ENCODE results near the gene C2CD2L.

C2CD2L gene

DNA sequence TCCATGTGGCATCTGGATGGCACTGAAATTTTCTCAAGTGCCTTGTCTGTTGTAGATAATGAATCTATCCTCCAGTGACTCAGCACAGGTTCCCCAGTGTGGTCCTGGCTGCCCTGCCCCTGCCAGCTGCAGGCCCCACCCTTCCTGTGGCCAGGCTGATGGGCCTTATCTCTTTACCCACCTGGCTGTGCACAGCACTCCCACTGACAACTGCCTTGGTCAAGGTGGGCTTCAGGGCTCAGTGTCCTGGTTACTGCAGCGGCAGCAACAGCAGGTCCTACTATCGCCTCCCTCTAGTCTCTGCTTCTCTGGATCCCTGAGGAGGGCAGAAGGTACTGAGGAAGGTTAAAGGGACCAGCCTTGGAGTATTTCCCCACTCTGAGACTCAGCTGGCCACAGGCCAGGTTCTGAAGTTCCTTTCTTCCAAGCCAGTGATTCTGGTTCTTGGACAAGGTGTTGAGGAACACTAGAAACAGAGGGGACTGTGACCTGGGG lies 19.4 kb upstream of the C2CD2L start:
- TF ChIP-seq, protein P1, sequence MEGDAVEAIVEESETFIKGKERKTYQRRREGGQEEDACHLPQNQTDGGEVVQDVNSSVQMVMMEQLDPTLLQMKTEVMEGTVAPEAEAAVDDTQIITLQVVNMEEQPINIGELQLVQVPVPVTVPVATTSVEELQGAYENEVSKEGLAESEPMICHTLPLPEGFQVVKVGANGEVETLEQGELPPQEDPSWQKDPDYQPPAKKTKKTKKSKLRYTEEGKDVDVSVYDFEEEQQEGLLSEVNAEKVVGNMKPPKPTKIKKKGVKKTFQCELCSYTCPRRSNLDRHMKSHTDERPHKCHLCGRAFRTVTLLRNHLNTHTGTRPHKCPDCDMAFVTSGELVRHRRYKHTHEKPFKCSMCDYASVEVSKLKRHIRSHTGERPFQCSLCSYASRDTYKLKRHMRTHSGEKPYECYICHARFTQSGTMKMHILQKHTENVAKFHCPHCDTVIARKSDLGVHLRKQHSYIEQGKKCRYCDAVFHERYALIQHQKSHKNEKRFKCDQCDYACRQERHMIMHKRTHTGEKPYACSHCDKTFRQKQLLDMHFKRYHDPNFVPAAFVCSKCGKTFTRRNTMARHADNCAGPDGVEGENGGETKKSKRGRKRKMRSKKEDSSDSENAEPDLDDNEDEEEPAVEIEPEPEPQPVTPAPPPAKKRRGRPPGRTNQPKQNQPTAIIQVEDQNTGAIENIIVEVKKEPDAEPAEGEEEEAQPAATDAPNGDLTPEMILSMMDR (IDR thresholded peaks at IDR 0.05; ENCODE audit: control insufficient read depth, insufficient read depth, low read depth, low read length, missing control alignments): no peak
- no peak for DNase-seq (ENCODE audit: low read depth)
- no peak overlapping the region for H3K4me3 ChIP-seq (ENCODE audit: control insufficient read depth, low read depth, low read length)

DNA sequence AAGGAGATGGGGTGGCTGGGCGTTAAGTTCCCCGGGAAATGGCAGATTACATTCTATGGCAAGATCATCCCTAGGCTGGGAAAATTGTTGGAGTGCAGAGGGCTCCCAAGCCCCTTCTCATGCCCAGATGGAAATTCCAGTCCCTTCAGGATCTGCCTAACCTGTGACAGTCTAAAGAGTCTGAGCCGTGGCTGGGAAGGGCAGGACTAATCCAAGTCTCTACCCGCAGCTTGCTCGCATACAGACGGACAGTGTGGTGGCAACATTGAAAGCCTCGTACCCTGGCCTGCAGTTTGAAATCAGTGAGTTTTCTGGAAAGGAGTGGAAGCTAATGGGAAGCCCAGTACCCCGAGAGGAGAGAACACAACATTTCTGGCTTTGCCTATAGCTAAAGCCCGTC lies 18.7 kb upstream of the C2CD2L start:
- TF ChIP-seq, protein P1 (IDR thresholded peaks at IDR 0.05; ENCODE audit: control insufficient read depth, insufficient read depth, low read depth, low read length, missing control alignments): no peak
- no peak for DNase-seq (ENCODE audit: low read depth)
- no peak overlapping the region for H3K4me3 ChIP-seq (ENCODE audit: control insufficient read depth, low read depth, low read length)

DNA sequence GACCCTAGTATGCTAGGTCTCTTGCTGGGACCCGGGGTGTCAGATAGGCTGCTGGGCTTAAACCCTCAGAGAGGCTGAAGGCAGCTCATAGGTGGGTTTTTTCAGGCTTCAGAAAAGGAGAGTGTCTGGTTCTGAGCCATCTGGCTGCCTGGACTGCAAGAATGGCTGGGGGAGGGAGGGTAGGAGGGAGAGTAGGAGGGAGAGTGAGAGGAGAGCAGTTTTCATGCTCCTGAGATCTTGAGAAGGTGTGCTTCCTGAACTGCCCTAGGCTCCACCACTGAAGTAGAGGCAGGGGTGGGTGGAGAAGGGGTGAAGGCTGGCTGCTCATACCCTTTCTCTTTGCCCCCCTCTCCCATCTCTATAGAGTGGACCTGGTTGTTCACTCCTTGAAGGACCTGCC lies 17.8 kb upstream of the C2CD2L start:
- H3K4me3 ChIP-seq (ENCODE audit: control insufficient read depth, low read depth, low read length): no peak overlapping the region
- no peak for DNase-seq (ENCODE audit: low read depth)
- TF ChIP-seq, protein P1 (IDR thresholded peaks at IDR 0.05; ENCODE audit: control insufficient read depth, insufficient read depth, low read depth, low read length, missing control alignments): no peak

DNA sequence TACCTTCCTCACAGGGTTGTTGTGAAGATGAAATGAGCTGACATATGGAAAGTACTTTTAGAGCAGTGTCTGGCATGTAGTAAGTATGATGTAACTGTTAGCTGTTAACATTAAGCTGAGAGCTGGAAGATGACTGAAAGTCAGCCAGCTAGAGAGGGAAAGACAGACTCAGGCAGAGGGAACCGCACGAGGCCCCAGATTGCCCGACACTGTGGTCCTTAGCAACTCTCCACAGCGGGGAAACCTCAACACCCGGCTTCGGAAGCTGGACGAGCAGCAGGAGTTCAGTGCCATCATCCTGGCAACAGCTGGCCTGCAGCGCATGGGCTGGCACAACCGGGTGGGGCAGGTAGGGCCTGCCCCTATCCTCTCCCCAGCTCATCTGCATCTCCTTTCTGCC lies 16.0 kb upstream of the C2CD2L start:
- no peak overlapping the region for H3K4me3 ChIP-seq (ENCODE audit: control insufficient read depth, low read depth, low read length)
- no peak for DNase-seq (ENCODE audit: low read depth)
- TF ChIP-seq, protein P1 (IDR thresholded peaks at IDR 0.05; ENCODE audit: control insufficient read depth, insufficient read depth, low read depth, low read length, missing control alignments): no peak

DNA sequence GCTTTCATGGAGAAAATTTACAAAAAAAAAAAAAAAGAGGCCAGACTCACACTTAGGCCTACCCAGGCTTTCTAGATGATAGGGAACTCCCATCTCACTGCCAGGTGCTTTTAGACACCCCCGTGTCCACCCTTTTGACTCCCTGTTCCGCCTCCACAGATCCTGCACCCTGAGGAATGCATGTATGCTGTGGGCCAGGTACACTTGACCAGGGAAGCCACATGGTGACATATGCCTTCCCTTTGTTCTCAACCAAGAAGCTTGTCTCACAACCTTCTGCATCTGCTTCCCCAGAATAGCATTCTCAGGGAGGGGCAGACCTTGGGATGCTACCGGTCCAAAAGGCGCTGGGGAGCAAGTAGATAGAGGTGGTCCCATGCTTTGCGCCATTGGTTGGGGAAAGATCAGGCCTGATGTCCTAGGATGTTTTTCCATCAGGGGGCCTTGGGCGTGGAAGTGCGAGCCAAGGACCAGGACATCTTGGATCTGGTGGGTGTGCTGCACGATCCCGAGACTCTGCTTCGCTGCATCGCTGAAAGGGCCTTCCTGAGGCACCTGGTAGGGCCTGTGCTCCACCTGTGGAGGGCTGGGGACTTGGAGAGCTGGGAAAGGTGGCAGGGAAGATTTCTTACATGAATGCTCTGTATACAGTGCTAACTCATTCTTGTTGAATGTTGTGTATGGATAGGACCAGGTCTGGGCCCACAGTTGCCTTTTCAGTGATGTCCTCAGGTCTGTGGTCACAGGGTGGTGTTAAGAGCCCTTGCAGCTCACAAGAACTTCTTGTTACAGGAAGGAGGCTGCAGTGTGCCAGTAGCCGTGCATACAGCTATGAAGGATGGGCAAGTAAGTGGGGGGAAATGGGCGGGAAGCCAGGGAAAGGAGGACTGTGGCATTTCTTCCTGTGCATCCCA lies 14.9 kb upstream of the C2CD2L start:
- TF ChIP-seq, protein P1 (IDR thresholded peaks at IDR 0.05; ENCODE audit: control insufficient read depth, insufficient read depth, low read depth, low read length, missing control alignments): no peak
- H3K4me3 ChIP-seq (ENCODE audit: control insufficient read depth, low read depth, low read length): peak overlapping the region; percentile 90
- no peak for DNase-seq (ENCODE audit: low read depth)

DNA sequence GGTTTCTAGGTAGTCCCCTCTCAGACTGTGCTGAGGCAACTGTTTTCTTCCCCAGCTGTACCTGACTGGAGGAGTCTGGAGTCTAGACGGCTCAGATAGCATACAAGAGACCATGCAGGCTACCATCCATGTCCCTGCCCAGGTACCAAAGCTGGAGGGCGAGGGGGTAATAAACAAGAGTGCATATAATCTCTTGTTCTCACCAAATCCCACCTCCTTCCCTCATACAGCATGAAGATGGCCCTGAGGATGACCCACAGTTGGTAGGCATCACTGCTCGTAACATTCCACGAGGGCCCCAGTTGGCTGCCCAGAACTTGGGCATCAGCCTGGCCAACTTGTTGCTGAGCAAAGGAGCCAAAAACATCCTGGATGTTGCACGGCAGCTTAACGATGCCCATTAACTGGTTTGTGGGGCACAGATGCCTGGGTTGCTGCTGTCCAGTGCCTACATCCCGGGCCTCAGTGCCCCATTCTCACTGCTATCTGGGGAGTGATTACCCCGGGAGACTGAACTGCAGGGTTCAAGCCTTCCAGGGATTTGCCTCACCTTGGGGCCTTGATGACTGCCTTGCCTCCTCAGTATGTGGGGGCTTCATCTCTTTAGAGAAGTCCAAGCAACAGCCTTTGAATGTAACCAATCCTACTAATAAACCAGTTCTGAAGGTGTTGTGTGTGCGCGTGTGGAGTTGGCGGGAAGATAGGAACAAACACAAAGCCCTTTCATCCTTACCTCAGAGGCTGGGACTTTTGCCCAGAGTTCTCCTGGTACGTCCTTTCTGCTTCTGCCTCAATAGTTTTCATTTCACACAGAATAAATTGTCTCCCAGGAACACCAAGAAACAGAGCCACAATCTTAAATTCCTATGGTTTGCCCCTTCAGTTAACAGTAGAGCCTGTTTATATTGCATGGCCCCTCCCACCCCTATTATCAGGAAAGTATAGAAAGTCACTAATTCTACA lies 14.0 kb upstream of the C2CD2L start:
- H3K4me3 ChIP-seq (ENCODE audit: control insufficient read depth, low read depth, low read length): peak overlapping the region; percentile 90
- no peak for DNase-seq (ENCODE audit: low read depth)
- TF ChIP-seq, protein P1 (IDR thresholded peaks at IDR 0.05; ENCODE audit: control insufficient read depth, insufficient read depth, low read depth, low read length, missing control alignments): no peak
